HepG2 (cell line): ENCODE results near the gene KIAA0319L.

Experiments used
- BCLAF1 ChIP-seq: fragments of 450-650 bp; IDR thresholded peaks from 2 replicates; pipeline ENCODE4 v1.6.1; 2017; ENCODE audit warnings: mild to moderate bottlenecking
- GATAD1 ChIP-seq: IDR thresholded peaks from 2 replicates; pipeline ENCODE4 v1.6.1; 2016; ENCODE audit warnings: missing genetic modification reagents, missing compliant biosample characterization
- ZBTB49 ChIP-seq: sonication (generic); formaldehyde crosslinking; IDR thresholded peaks from 2 replicates; pipeline ENCODE4 v1.4.0; 2020; ENCODE audit warnings: missing genetic modification reagents, borderline replicate concordance

GRCh38 chr1:35432231-35432630 lies 125.0 kb downstream of the KIAA0319L start:
- TF ChIP-seq ZBTB49 (no peak), GATAD1 (CRISPR knock-in tag) (no peak), BCLAF1 (no peak)
